OCI-LY7 (cell line): ENCODE measurements around the gene S1PR4.

Experiments used
- CTCF ChIP-seq: fragments of 200-600 bp; sonication (generic); conservative IDR thresholded peaks from 2 replicates; pipeline ENCODE4 v1.5.1; 2014; ENCODE audit warnings: mild to moderate bottlenecking, antibody characterized with exemption, low read length, moderate library complexity, mixed read lengths
- EZH2phosphoT487 ChIP-seq: fragments of 200-600 bp; sonication (generic); IDR thresholded peaks from 2 replicates; pipeline ENCODE4 v1.6.1; 2018; ENCODE audit warnings: low read depth, borderline replicate concordance, mild to moderate bottlenecking, mixed run types, antibody characterized with exemption, low read length, moderate library complexity, mixed read lengths

DNA sequence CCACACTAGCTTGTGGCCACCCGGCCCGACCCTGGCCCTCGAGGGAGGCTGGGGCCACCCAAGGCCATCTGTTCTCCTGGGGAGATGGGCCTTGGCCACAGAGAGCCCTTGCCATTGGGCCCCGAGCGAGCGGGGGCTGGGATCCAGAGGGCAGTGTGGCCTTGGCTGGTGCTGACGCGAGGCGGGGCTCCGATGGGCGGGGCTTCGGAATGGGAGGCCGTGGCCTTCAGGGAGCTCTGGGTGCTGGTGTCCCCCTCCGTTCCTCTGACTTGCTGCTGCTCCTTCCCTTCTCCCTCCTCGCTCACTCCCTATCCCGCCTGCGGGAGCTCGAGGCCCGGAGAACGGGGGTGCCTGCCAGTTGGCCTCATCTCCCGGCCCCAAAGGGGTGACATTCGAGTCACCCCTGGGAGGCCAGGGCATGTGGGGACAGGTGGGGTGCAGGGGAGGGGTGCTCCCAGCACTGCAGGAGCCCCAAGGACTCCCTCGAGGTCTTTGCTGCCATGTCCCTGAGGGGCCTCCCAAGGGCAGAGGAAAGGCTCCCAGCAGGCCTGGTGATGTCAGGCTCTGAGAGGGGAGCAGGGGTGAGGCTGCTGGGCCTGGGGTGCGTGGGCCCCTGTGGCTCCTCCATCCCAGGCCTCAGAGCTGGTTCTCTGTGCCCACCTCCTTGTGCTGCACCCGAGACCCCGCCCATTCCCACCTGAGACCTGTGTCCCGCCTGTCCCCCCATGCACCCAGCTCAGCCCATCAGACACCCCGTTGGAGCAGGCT is 11.3 kb downstream of the S1PR4 start:
- no peak for TF ChIP-seq CTCF
- TF ChIP-seq EZH2phosphoT487: no peak
